ENCODE measurements around the gene TRIB2. TPM values are rescaled to one million over a fixed set of nuclear protein-coding genes. Genes with fewer than 3 reads are reported as not detected.

Gene TRIB2
- total RNA-seq, 1 donor from 2014 or later, result 19.3 TPM

DNA sequence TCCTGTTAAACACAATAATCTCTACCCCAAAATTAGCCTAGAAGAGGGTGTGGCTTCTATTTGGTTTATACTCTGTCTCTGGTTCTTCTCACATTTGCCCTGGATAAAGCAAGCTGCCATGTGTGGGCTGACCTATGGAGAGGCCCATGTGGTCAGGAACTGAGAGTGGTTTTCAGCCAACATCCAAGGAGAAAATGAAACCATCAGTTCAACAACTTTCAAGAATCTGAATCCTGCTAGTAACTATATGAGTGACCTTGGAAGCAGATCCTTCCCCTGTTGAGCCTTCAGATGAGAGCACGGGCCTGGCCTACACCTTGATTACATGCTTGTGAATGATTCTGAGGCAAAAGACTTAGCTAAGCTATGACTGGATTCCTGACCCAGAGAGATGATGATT lies 11.5 kb upstream of the TRIB2 start:
- H3K4me3 Mint-ChIP-seq, result no peak overlapping the region
- POLR2A ChIA-PET, result no interaction called here
- no peak for DNase-seq
- no peak overlapping the region for H3K27ac Mint-ChIP-seq
- intact Hi-C loops (cut with micrococcal nuclease), result no loop called here
- H3K27me3 Mint-ChIP-seq, result peaks cover 6% of the 10 kb centered on the region
- no peaks in the 10 kb centered on the region for H3K36me3 Mint-ChIP-seq (ENCODE audit: low read depth)
- ATAC-seq (ENCODE audit: low read depth), result no peak
- no peak for TF ChIP-seq CTCF (IDR thresholded peaks at IDR 0.05)
- H3K9me3 Mint-ChIP-seq, result no peaks in the 10 kb centered on the region
- peaks cover 19% of the 10 kb centered on the region for H3K4me1 Mint-ChIP-seq
- CTCF ChIA-PET, result no interaction called here

DNA sequence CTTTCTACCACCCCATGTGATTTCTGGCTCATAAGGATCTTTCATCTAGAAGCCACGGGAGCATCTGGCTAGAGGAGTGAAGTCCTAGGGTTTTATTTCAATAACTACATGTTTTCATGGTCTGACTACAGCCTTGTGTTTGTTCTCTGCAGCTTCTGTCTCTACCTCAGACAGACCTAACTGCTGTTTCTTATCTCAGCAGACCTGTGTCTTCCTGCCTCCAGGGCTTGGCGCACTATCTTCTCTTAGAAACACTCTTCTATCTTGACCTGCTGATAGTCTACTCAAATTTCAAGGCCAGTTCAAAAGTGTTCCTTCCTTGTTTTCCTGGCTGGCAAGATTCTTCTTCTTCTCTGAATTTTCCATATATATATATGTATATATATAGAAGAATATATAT lies 11.0 kb upstream of the TRIB2 start:
- CTCF ChIA-PET, result no interaction called here

DNA sequence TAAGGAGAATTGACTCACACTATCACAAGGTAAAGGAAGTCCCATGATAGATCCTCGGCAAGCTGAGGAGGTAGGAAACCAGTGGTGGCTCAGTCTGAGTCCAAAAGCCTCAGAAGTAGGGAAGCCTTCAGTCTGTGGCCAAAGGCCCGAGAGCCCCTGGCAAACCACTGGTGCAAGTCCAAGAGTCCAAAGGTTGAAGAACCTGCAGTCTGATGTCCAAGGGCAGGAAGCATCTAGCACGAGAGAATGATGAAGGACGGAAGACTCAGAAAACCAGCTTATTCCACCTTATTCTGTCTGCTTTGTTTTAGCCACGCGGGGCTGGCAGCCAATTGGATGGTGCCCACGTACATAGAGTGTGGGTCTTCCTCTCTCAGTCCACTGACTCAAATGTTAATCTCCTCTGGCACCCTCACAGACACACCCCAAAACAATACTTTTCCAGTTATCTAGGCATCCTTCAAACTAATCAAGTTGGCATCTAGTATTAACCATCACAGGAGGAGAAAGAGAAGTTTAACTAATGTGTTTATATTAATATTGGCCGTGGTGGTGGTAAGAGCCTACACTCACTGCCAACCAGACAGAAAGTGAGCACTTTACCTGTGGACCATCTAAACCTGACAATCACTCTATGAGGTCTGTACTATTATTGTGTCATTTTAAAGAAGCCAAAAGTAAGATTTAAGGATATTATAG lies 8.1 kb upstream of the TRIB2 start:
- no peak for ATAC-seq (ENCODE audit: low read depth)
- H3K4me1 Mint-ChIP-seq, result peaks cover 30% of the 10 kb centered on the region
- DNase-seq, result no peak
- POLR2A ChIA-PET, result interaction anchor here (0.5 to 0.6 kb wide), 2 partner anchors 10 to 19 kb away, joined by 3 read pairs; no protein-coding TSS in a partner anchor
- TF ChIP-seq CTCF (IDR thresholded peaks at IDR 0.05), result no peak
- H3K9me3 Mint-ChIP-seq, result no peaks in the 10 kb centered on the region
- H3K36me3 Mint-ChIP-seq (ENCODE audit: low read depth), result no peaks in the 10 kb centered on the region
- H3K27me3 Mint-ChIP-seq, result no peaks in the 10 kb centered on the region
- no peak overlapping the region for H3K4me3 Mint-ChIP-seq
- H3K27ac Mint-ChIP-seq, result no peak overlapping the region
- CTCF ChIA-PET, result no interaction called here
- intact Hi-C loops (cut with micrococcal nuclease), result no loop called here

More for the DNA sequence above, 11.0 kb upstream of the TRIB2 start:
- Mint-ChIP-seq H3K27me3 (peaks cover 6% of the 10 kb centered on the region), H3K4me3 (no peak overlapping the region), H3K9me3 (no peaks in the 10 kb centered on the region), H3K27ac (no peak overlapping the region), H3K4me1 (peaks cover 24% of the 10 kb centered on the region), H3K36me3 (ENCODE audit: low read depth) (no peaks in the 10 kb centered on the region)
- DNase-seq (no peak), ATAC-seq (ENCODE audit: low read depth) (no peak)
- POLR2A ChIA-PET, result no interaction called here
- no peak for TF ChIP-seq CTCF (IDR thresholded peaks at IDR 0.05)
- intact Hi-C loops (cut with micrococcal nuclease), result no loop called here

DNA sequence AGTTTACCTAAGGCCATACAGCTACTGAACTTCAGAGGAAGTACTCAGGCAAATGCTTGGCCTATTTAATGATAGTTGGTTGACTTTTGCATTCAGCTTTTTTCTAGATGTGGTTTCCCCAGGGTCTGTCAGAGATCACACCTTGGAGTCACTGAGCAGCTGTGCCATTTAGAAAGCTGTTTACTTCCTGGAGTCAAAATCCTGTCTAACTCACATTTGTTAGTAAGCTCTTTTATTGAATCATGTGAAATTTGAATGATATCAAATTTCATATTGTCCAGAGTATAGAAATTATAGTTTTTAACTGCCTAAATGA lies 7.6 kb upstream of the TRIB2 start:
- DNase-seq, result no peak
- peak; percentile 10 for ATAC-seq (ENCODE audit: low read depth)
- Mint-ChIP-seq H3K4me1 (peaks cover 30% of the 10 kb centered on the region), H3K36me3 (ENCODE audit: low read depth) (no peaks in the 10 kb centered on the region), H3K27ac (no peak overlapping the region), H3K27me3 (no peaks in the 10 kb centered on the region), H3K4me3 (no peak overlapping the region), H3K9me3 (no peaks in the 10 kb centered on the region)
- POLR2A ChIA-PET, result interaction anchor here (0.5 kb wide), 1 partner anchor 10 kb away, joined by 3 read pairs; no protein-coding TSS in a partner anchor
- no peak for TF ChIP-seq CTCF (IDR thresholded peaks at IDR 0.05)
- intact Hi-C loops (cut with micrococcal nuclease), result no loop called here
- CTCF ChIA-PET, result no interaction called here

GRCh38 chr2:12710301-12710700 lies 6.4 kb upstream of the TRIB2 start:
- no peaks in the 10 kb centered on the region for H3K27me3 Mint-ChIP-seq
- DNase-seq (no peak), ATAC-seq (ENCODE audit: low read depth) (no peak)
- no peak overlapping the region for H3K4me3 Mint-ChIP-seq
- POLR2A ChIA-PET, result no interaction called here
- no peak for TF ChIP-seq CTCF (IDR thresholded peaks at IDR 0.05)
- intact Hi-C loops (cut with micrococcal nuclease), result loop anchor here (10.0 kb wide), 2 partner anchors 386 to 1556 kb away; partner anchors contain the start of gene SLC66A3
- no peaks in the 10 kb centered on the region for H3K36me3 Mint-ChIP-seq (ENCODE audit: low read depth)
- no peaks in the 10 kb centered on the region for H3K9me3 Mint-ChIP-seq
- H3K4me1 Mint-ChIP-seq, result peaks cover 31% of the 10 kb centered on the region
- H3K27ac Mint-ChIP-seq, result no peak overlapping the region
- CTCF ChIA-PET, result interaction anchor here (1.2 to 1.8 kb wide), 2 partner anchors 297 to 881 kb away, joined by 3 to 5 read pairs; no protein-coding TSS in a partner anchor
